PC-3 (cell line): ENCODE measurements around the gene HCN4. TPM values are rescaled to one million over a fixed set of nuclear protein-coding genes. Genes with fewer than 3 reads are reported as not detected.

Source experiments
- ATAC-seq: fragments of 200-7000 bp; cut with Tn5 transposase; 2 replicates; pipeline ENCODE4 v1.9.1; 2020; ENCODE audit warnings: mild to moderate bottlenecking, moderate library complexity
- BruUV-seq: library from RNA; stranded (reverse); fragments of 400-500 nt; replicated peaks from 2 replicates; lab custom pipeline; 2021; lab: Mats Ljungman, UMichigan
- CTCF ChIA-PET: fragments of 300-600 bp; sonication (Branson Sonifier 250); formaldehyde crosslinking; loops from one replicate; lab custom pipeline; 2022; ENCODE audit warnings: antibody characterized with exemption; lab: Charles Lee
- POLR2A ChIA-PET: fragments of 300-600 bp; sonication (Branson Sonifier 250); formaldehyde crosslinking; loops from one replicate; lab custom pipeline; 2022; ENCODE audit warnings: antibody characterized with exemption; ENCODE audit not compliant: unreplicated experiment; lab: Charles Lee
- DNase-seq: peaks from one replicate; pipeline ENCODE4 v3.0.0-alpha.2; 2015
- H2AFZ ChIP-seq: fragments of 300-600 bp; sonication (generic); 2 replicates; pipeline ENCODE4 v1.6.0; 2016; ENCODE audit warnings: antibody characterized with exemption, low read length
- H3F3A ChIP-seq: fragments of 300-600 bp; sonication (generic); one replicate; pipeline ENCODE4 v1.6.0; 2017; ENCODE audit warnings: antibody characterized with exemption, low read length, control low read depth, mild to moderate bottlenecking; ENCODE audit not compliant: unreplicated experiment
- H3K27ac ChIP-seq: fragments of 300-600 bp; sonication (generic); 2 replicates; pipeline ENCODE4 v1.5.1; 2016; ENCODE audit warnings: mild to moderate bottlenecking, low read length
- H3K27me3 ChIP-seq: fragments of 300-600 bp; sonication (generic); 2 replicates; pipeline ENCODE4 v1.6.1; 2016; ENCODE audit warnings: low read length, mixed read lengths
- H3K36me3 ChIP-seq: fragments of 300-600 bp; sonication (generic); 2 replicates; pipeline ENCODE4 v1.6.1; 2016; ENCODE audit warnings: low read depth, mixed run types, low read length, mixed read lengths
- H3K4me1 ChIP-seq: fragments of 300-600 bp; sonication (generic); 2 replicates; pipeline ENCODE4 v1.5.1; 2016; ENCODE audit warnings: low read length; ENCODE audit not compliant: insufficient read depth
- H3K4me2 ChIP-seq: fragments of 300-600 bp; sonication (generic); 2 replicates; pipeline ENCODE4 v1.6.0; 2016; ENCODE audit warnings: low read length
- H3K4me3 ChIP-seq: fragments of 300-600 bp; sonication (generic); 2 replicates; pipeline ENCODE4 v1.5.1; 2016; ENCODE audit warnings: mild to moderate bottlenecking, low read length, mixed read lengths
- H3K79me2 ChIP-seq: fragments of 300-600 bp; sonication (generic); 2 replicates; pipeline ENCODE4 v1.6.1; 2017; ENCODE audit warnings: low read length, mixed read lengths
- H3K9ac ChIP-seq: fragments of 300-600 bp; sonication (generic); 2 replicates; pipeline ENCODE4 v1.6.0; 2016; ENCODE audit warnings: mild to moderate bottlenecking, low read length
- H3K9me2 ChIP-seq: fragments of 300-600 bp; sonication (generic); replicated peaks from 2 replicates; pipeline ENCODE4 v1.6.1; 2016; ENCODE audit warnings: mixed run types, low read length, mixed read lengths
- H3K9me3 ChIP-seq: fragments of 300-600 bp; sonication (generic); 2 replicates; pipeline ENCODE4 v1.6.1; 2016; ENCODE audit warnings: low read length, mixed read lengths
- H4K20me1 ChIP-seq: fragments of 300-600 bp; sonication (generic); 2 replicates; pipeline ENCODE4 v1.6.1; 2016; ENCODE audit warnings: low read length, mixed read lengths
- EZH2 ChIP-seq: fragments of 300-600 bp; sonication (generic); IDR thresholded peaks from one replicate; pipeline ENCODE4 v1.6.1; 2017; ENCODE audit warnings: antibody characterized with exemption, mild to moderate bottlenecking, low read length; ENCODE audit not compliant: unreplicated experiment
- EZH2phosphoT487 ChIP-seq: fragments of 300-600 bp; sonication (generic); IDR thresholded peaks from 2 replicates; pipeline ENCODE4 v1.6.1; 2018; ENCODE audit warnings: mild to moderate bottlenecking, antibody characterized with exemption, low read length, borderline replicate concordance
- intact Hi-C: fragments of 100-400 bp; cut with micrococcal nuclease; formaldehyde crosslinking; loops from 2 replicates; pipeline ENCODE4 v1.9.0; 2023
- total RNA-seq: library from RNA; depleted of rRNA; stranded (reverse); fragments of >200 nt; gene quantifications from 2 replicates; pipeline ENCODE4 v1.2.3, GENCODE V29; 2014
- TF ChIP-seq, protein P1 (sequence below): fragments of 300-600 bp; sonication (generic); conservative IDR thresholded peaks from 2 replicates; pipeline ENCODE4 v1.5.1; 2017; ENCODE audit warnings: antibody characterized with exemption, low read depth, mild to moderate bottlenecking, low read length

The HCN4 gene
- total RNA-seq, 1 experiment from 2014 or later: not detected

DNA sequence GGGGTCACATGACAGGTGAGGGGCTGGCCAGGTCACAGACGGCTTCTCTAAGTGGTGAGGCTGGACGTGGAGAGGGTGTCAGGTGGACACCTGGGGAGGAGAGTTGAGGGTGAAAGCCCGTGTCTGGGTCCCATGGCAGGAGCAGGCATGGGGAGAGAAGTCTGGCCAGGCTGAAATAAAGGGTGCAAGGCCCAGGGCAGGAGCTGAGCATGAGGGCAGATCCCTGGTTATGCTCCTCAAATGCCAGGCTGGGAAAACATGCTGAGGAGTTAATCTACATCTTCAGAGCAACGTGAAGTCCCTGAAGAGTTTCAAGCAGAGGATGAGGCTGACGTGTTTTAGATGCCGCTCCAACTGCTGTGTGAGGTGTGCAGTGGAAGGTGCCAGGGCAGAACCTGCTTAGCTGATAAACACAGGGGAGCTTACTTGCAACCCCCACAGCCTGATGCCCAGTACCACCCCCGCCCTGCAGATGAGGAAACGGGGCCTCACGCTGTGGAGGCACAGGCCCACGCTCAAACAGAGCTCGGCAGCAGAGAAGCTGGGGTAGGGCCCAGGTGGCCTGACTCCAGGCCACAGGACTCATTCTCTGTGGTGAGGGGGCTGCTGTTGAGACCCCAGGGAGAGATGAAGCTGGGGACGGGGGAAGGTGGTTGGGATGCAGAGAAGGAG lies 40.5 kb downstream of the HCN4 start:
- ChIA-PET CTCF (no interaction called here), POLR2A (no interaction called here)
- Histone ChIP-seq H3K4me3 (no peak overlapping the region), H3K27me3 (no peaks in the 10 kb centered on the region), H3K9me3 (no peaks in the 10 kb centered on the region), H3K79me2 (no peaks in the 10 kb centered on the region), H3K36me3 (no peaks in the 10 kb centered on the region), H2AFZ (no peak overlapping the region), H3F3A (no peaks in the 10 kb centered on the region), H3K4me1 (no peaks in the 10 kb centered on the region), H3K4me2 (no peak overlapping the region), H3K9ac (no peak overlapping the region), H3K9me2 (no peaks in the 10 kb centered on the region), H3K27ac (no peak overlapping the region), H4K20me1 (no peaks in the 10 kb centered on the region)
- DNase-seq: no peak
- no peak for TF ChIP-seq EZH2phosphoT487
- TF ChIP-seq EZH2: no peak
- TF ChIP-seq, protein P1, sequence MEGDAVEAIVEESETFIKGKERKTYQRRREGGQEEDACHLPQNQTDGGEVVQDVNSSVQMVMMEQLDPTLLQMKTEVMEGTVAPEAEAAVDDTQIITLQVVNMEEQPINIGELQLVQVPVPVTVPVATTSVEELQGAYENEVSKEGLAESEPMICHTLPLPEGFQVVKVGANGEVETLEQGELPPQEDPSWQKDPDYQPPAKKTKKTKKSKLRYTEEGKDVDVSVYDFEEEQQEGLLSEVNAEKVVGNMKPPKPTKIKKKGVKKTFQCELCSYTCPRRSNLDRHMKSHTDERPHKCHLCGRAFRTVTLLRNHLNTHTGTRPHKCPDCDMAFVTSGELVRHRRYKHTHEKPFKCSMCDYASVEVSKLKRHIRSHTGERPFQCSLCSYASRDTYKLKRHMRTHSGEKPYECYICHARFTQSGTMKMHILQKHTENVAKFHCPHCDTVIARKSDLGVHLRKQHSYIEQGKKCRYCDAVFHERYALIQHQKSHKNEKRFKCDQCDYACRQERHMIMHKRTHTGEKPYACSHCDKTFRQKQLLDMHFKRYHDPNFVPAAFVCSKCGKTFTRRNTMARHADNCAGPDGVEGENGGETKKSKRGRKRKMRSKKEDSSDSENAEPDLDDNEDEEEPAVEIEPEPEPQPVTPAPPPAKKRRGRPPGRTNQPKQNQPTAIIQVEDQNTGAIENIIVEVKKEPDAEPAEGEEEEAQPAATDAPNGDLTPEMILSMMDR: no peak
- no peak for ATAC-seq
- BruUV-seq: no TSS peak
- intact Hi-C loops: no loop called here

- Histone ChIP-seq H3K4me1 (no peaks in the 10 kb centered on the region), H2AFZ (no peak overlapping the region), H3K9me3 (no peaks in the 10 kb centered on the region), H3K36me3 (no peaks in the 10 kb centered on the region), H3F3A (no peaks in the 10 kb centered on the region), H3K27ac (no peak overlapping the region), H3K4me3 (no peak overlapping the region), H3K9me2 (no peaks in the 10 kb centered on the region), H3K79me2 (no peaks in the 10 kb centered on the region), H4K20me1 (no peaks in the 10 kb centered on the region), H3K4me2 (no peak overlapping the region), H3K9ac (no peak overlapping the region), H3K27me3 (no peaks in the 10 kb centered on the region)
- intact Hi-C loops: no loop called here
- BruUV-seq: no TSS peak
- POLR2A ChIA-PET: no interaction called here
- TF ChIP-seq EZH2 (no peak), EZH2phosphoT487 (no peak)
- TF ChIP-seq, protein P1: no peak
- CTCF ChIA-PET: no interaction called here
- DNase-seq: no peak
- no peak for ATAC-seq
Measured at GRCh38 chr15:73326157-73326556, 42.6 kb downstream of the HCN4 start.

GRCh38 chr15:73325191-73325861 lies 43.4 kb downstream of the HCN4 start:
- no TSS peak for BruUV-seq
- ChIA-PET POLR2A (no interaction called here), CTCF (no interaction called here)
- Histone ChIP-seq H3K9me2 (no peaks in the 10 kb centered on the region), H3K9ac (no peak overlapping the region), H4K20me1 (no peaks in the 10 kb centered on the region), H3K27ac (no peak overlapping the region), H3K27me3 (no peaks in the 10 kb centered on the region), H3K4me2 (no peak overlapping the region), H3K4me3 (no peak overlapping the region), H3K4me1 (no peaks in the 10 kb centered on the region), H2AFZ (no peak overlapping the region), H3K9me3 (no peaks in the 10 kb centered on the region), H3K36me3 (no peaks in the 10 kb centered on the region), H3F3A (no peaks in the 10 kb centered on the region), H3K79me2 (no peaks in the 10 kb centered on the region)
- TF ChIP-seq, protein P1: peak; percentile 31; the same call in 1 of the 2 replicates
- TF ChIP-seq EZH2phosphoT487 (no peak), EZH2 (no peak)
- intact Hi-C loops: no loop called here
- ATAC-seq: no peak
- no peak for DNase-seq
